ENCODE results near the gene GFI1. TPM values are rescaled to one million over a fixed set of nuclear protein-coding genes. Genes with fewer than 3 reads are reported as not detected.
"Not testable (repeated sequence)": the region's sequence is repeated elsewhere in the genome, so short reads cannot be mapped to it uniquely, and the experiment has no call there.

GFI1 gene
- total RNA-seq, 1 donor from 2014 or later: 0.17 TPM

- peak; percentile 66 for DNase-seq (ENCODE audit: low spot score, unreplicated experiment)
- Mint-ChIP-seq H3K4me3 (ENCODE audit: low read depth) (peak overlapping the region; percentile 69), H3K4me1 (ENCODE audit: low read depth) (peaks cover 9% of the 10 kb centered on the region), H3K27me3 (peaks cover 32% of the 10 kb centered on the region), H3K36me3 (ENCODE audit: insufficient read depth) (peaks cover 2% of the 10 kb centered on the region), H3K27ac (peak overlapping the region; percentile 98), H3K9me3 (ENCODE audit: low read depth) (peaks cover 5% of the 10 kb centered on the region)
- no peak for TF ChIP-seq CTCF (IDR thresholded peaks at IDR 0.05; ENCODE audit: unreplicated experiment)
Measured at GRCh38 chr1:92441697-92442342, 44.9 kb downstream of the GFI1 start.

GRCh38 chr1:92441316-92441696 lies 45.4 kb downstream of the GFI1 start:
- H3K4me1 Mint-ChIP-seq (ENCODE audit: low read depth): peaks cover 6% of the 10 kb centered on the region
- peaks cover 5% of the 10 kb centered on the region for H3K9me3 Mint-ChIP-seq (ENCODE audit: low read depth)
- peak overlapping the region; percentile 69 for H3K4me3 Mint-ChIP-seq (ENCODE audit: low read depth)
- peaks cover 2% of the 10 kb centered on the region for H3K36me3 Mint-ChIP-seq (ENCODE audit: insufficient read depth)
- no peak for DNase-seq (ENCODE audit: low spot score, unreplicated experiment)
- peaks cover 27% of the 10 kb centered on the region for H3K27me3 Mint-ChIP-seq
- H3K27ac Mint-ChIP-seq: peak overlapping the region; percentile 98
- TF ChIP-seq CTCF (IDR thresholded peaks at IDR 0.05; ENCODE audit: unreplicated experiment): no peak

GRCh38 chr1:92439291-92439690 lies 47.4 kb downstream of the GFI1 start:
- no peak overlapping the region for H3K4me3 Mint-ChIP-seq (ENCODE audit: low read depth)
- H3K36me3 Mint-ChIP-seq (ENCODE audit: insufficient read depth): peaks cover 2% of the 10 kb centered on the region
- H3K27me3 Mint-ChIP-seq: peaks cover 18% of the 10 kb centered on the region
- no peak overlapping the region for H3K27ac Mint-ChIP-seq
- no peak for TF ChIP-seq CTCF (IDR thresholded peaks at IDR 0.05; ENCODE audit: unreplicated experiment)
- DNase-seq (ENCODE audit: low spot score, unreplicated experiment): no peak
- peaks cover 6% of the 10 kb centered on the region for H3K4me1 Mint-ChIP-seq (ENCODE audit: low read depth)
- peaks cover 10% of the 10 kb centered on the region for H3K9me3 Mint-ChIP-seq (ENCODE audit: low read depth)

GRCh38 chr1:92434572-92434971 lies 52.2 kb downstream of the GFI1 start:
- DNase-seq (ENCODE audit: low spot score, unreplicated experiment); H3K4me1 Mint-ChIP-seq (ENCODE audit: low read depth); H3K4me3 Mint-ChIP-seq (ENCODE audit: low read depth); H3K9me3 Mint-ChIP-seq (ENCODE audit: low read depth); H3K27ac Mint-ChIP-seq; H3K36me3 Mint-ChIP-seq (ENCODE audit: insufficient read depth): not testable (repeated sequence)
- H3K27me3 Mint-ChIP-seq: peaks cover 16% of the 10 kb centered on the region

- TF ChIP-seq CTCF (IDR thresholded peaks at IDR 0.05; ENCODE audit: unreplicated experiment): no peak
- Mint-ChIP-seq H3K4me1 (ENCODE audit: low read depth) (no peaks in the 10 kb centered on the region), H3K4me3 (ENCODE audit: low read depth) (no peak overlapping the region), H3K27me3 (peaks cover 8% of the 10 kb centered on the region), H3K36me3 (ENCODE audit: insufficient read depth) (no peaks in the 10 kb centered on the region), H3K9me3 (ENCODE audit: low read depth) (peaks cover 4% of the 10 kb centered on the region), H3K27ac (no peak overlapping the region)
- no peak for DNase-seq (ENCODE audit: low spot score, unreplicated experiment)
Measured at GRCh38 chr1:92430030-92430429, 56.7 kb downstream of the GFI1 start.

- Mint-ChIP-seq H3K4me3 (ENCODE audit: low read depth) (no peak overlapping the region), H3K27me3 (peaks cover 18% of the 10 kb centered on the region), H3K36me3 (ENCODE audit: insufficient read depth) (no peaks in the 10 kb centered on the region), H3K27ac (no peak overlapping the region), H3K9me3 (ENCODE audit: low read depth) (no peaks in the 10 kb centered on the region), H3K4me1 (ENCODE audit: low read depth) (no peaks in the 10 kb centered on the region)
- TF ChIP-seq CTCF (IDR thresholded peaks at IDR 0.05; ENCODE audit: unreplicated experiment): no peak
- no peak for DNase-seq (ENCODE audit: low spot score, unreplicated experiment)
Measured at GRCh38 chr1:92425617-92426016, 61.1 kb downstream of the GFI1 start.
